Fibroblast of skin of right quadriceps (primary cell): ENCODE data around the gene CKAP4.

Source experiments
- DNase-seq: peaks from one replicate; pipeline ENCODE4 v3.0.0-alpha.2; 2013

CKAP4 gene

GRCh38 chr12:106195621-106196027 lies 52.2 kb downstream of the CKAP4 start:
- DNase-seq: peak; percentile 80

- no peak for DNase-seq
Measured at GRCh38 chr12:106194351-106194750, 53.5 kb downstream of the CKAP4 start.

- DNase-seq: no peak
Measured at GRCh38 chr12:106193394-106194215, 54.2 kb downstream of the CKAP4 start.

- peak; percentile 25 for DNase-seq
Measured at GRCh38 chr12:106192659-106193393, 55.0 kb downstream of the CKAP4 start.

- no peak for DNase-seq
Measured at GRCh38 chr12:106190581-106190980, 57.2 kb downstream of the CKAP4 start.

GRCh38 chr12:106189341-106189740 lies 58.5 kb downstream of the CKAP4 start:
- DNase-seq: no peak

- no peak for DNase-seq
Measured at GRCh38 chr12:106188256-106188655, 59.6 kb downstream of the CKAP4 start.
